GM18498 (cell line): ENCODE data around the gene AMN1.
A peak's percentile ranks its signal among the peaks of the same experiment; 100 is the strongest.
"Not testable (repeated sequence)": the region's sequence is repeated elsewhere in the genome, so short reads cannot be mapped to it uniquely, and the experiment has no call there.

Experiments used
- ATAC-seq: cut with Tn5 transposase; IDR thresholded peaks from one replicate; pipeline ENCODE4 v1.9.1; 2021; ENCODE audit warnings: mild to moderate bottlenecking, moderate library complexity; ENCODE audit not compliant: unreplicated experiment

The AMN1 gene

GRCh38 chr12:31728917-31729640 is at the start of gene AMN1:
Gene AMN1 (minus strand): TSS chr12:31729021. CDS start chr12:31729008, 13 bp downstream.
- peak; percentile 96 for ATAC-seq

- no peak for ATAC-seq
These were observed 45.0 kb upstream of the AMN1 start for GRCh38 chr12:31773867-31774266.

- peak; percentile 70 for ATAC-seq
These were observed 44.5 kb upstream of the AMN1 start for GRCh38 chr12:31773223-31773750.

- no peak for ATAC-seq
These were observed 43.9 kb upstream of the AMN1 start for GRCh38 chr12:31772685-31773222.

- ATAC-seq = no peak
These were observed 43.4 kb upstream of the AMN1 start for GRCh38 chr12:31772186-31772585.

GRCh38 chr12:31768046-31768445 is 39.2 kb upstream of the AMN1 start:
- no peak for ATAC-seq

GRCh38 chr12:31765931-31766330 is 37.1 kb upstream of the AMN1 start:
- ATAC-seq = no peak

GRCh38 chr12:31759632-31760459 is 31.0 kb upstream of the AMN1 start:
- ATAC-seq = peak; percentile 43

- ATAC-seq = not testable (repeated sequence)
These were observed 29.5 kb upstream of the AMN1 start for GRCh38 chr12:31758297-31758696.

- ATAC-seq = no peak
These were observed 28.2 kb upstream of the AMN1 start for GRCh38 chr12:31756977-31757420.

GRCh38 chr12:31752450-31752849 is 23.6 kb upstream of the AMN1 start:
- ATAC-seq = no peak

- no peak for ATAC-seq
These were observed 22.3 kb upstream of the AMN1 start for GRCh38 chr12:31751085-31751484.

- no peak for ATAC-seq
These were observed 21.9 kb upstream of the AMN1 start for GRCh38 chr12:31750747-31751039.

- ATAC-seq = peak; percentile 84
These were observed 20.3 kb upstream of the AMN1 start for GRCh38 chr12:31749024-31749704.

GRCh38 chr12:31745242-31745641 is 16.4 kb upstream of the AMN1 start:
- ATAC-seq = no peak

GRCh38 chr12:31744363-31744762 is 15.5 kb upstream of the AMN1 start:
- not testable (repeated sequence) for ATAC-seq

GRCh38 chr12:31742891-31743290 is 14.1 kb upstream of the AMN1 start:
- no peak for ATAC-seq

- no peak for ATAC-seq
These were observed 11.8 kb upstream of the AMN1 start for GRCh38 chr12:31740628-31741027.

- ATAC-seq = no peak
These were observed 8.9 kb upstream of the AMN1 start for GRCh38 chr12:31737763-31738162.

- ATAC-seq = no peak
These were observed 8.5 kb upstream of the AMN1 start for GRCh38 chr12:31737345-31737744.

- no peak for ATAC-seq
These were observed 7.7 kb upstream of the AMN1 start for GRCh38 chr12:31736472-31736871.
